ACC112 (cell line): ENCODE data around the gene MCHR1.

Source experiments
- H2AFZ ChIP-seq: fragments of 200-600 bp; sonication (generic); one replicate; pipeline ENCODE4 v1.6.0; 2017; ENCODE audit warnings: antibody characterized with exemption, low read length; ENCODE audit not compliant: unreplicated experiment
- H3K27ac ChIP-seq: fragments of 200-600 bp; sonication (generic); 2 replicates; pipeline ENCODE4 v1.5.1; 2014; ENCODE audit warnings: low read depth, mild to moderate bottlenecking, antibody characterized with exemption, low read length, moderate library complexity
- H3K27me3 ChIP-seq: fragments of 200-600 bp; sonication (generic); 2 replicates; pipeline ENCODE4 v1.6.1; 2014; ENCODE audit warnings: mild to moderate bottlenecking, antibody characterized with exemption, low read length, moderate library complexity, mixed read lengths; ENCODE audit not compliant: insufficient read depth
- H3K36me3 ChIP-seq: fragments of 200-600 bp; sonication (generic); 2 replicates; pipeline ENCODE4 v1.6.1; 2016; ENCODE audit warnings: mild to moderate bottlenecking, antibody characterized with exemption, low read length, moderate library complexity, mixed read lengths; ENCODE audit not compliant: insufficient read depth
- H3K4me1 ChIP-seq: fragments of 200-600 bp; sonication (generic); one replicate; pipeline ENCODE4 v1.6.1; 2016; ENCODE audit warnings: low read length, mixed read lengths; ENCODE audit not compliant: insufficient read depth, unreplicated experiment, control insufficient read depth
- H3K4me3 ChIP-seq: fragments of 200-600 bp; sonication (generic); 2 replicates; pipeline ENCODE4 v1.5.1; 2014; ENCODE audit warnings: mild to moderate bottlenecking, low read depth, low read length
- H3K79me2 ChIP-seq: fragments of 200-600 bp; sonication (generic); one replicate; pipeline ENCODE4 v1.6.0; 2016; ENCODE audit warnings: low read length; ENCODE audit not compliant: control insufficient read depth, unreplicated experiment, insufficient read depth

MCHR1 gene

GRCh38 chr22:40727070-40727963 lies 48.0 kb downstream of the MCHR1 start:
- H3K79me2 ChIP-seq = no peaks in the 10 kb centered on the region
- H3K4me1 ChIP-seq = no peaks in the 10 kb centered on the region
- no peaks in the 10 kb centered on the region for H3K36me3 ChIP-seq
- no peak overlapping the region for H3K4me3 ChIP-seq
- no peak overlapping the region for H3K27ac ChIP-seq
- no peak overlapping the region for H2AFZ ChIP-seq
- no peaks in the 10 kb centered on the region for H3K27me3 ChIP-seq

GRCh38 chr22:40727964-40728615 lies 48.8 kb downstream of the MCHR1 start:
- Histone ChIP-seq H3K27me3 (no peaks in the 10 kb centered on the region), H2AFZ (no peak overlapping the region), H3K36me3 (no peaks in the 10 kb centered on the region), H3K27ac (no peak overlapping the region), H3K4me1 (no peaks in the 10 kb centered on the region), H3K79me2 (no peaks in the 10 kb centered on the region), H3K4me3 (no peak overlapping the region)

- Histone ChIP-seq H3K27ac (no peak overlapping the region), H3K36me3 (no peaks in the 10 kb centered on the region), H3K79me2 (no peaks in the 10 kb centered on the region), H2AFZ (no peak overlapping the region), H3K4me3 (no peak overlapping the region), H3K27me3 (no peaks in the 10 kb centered on the region), H3K4me1 (no peaks in the 10 kb centered on the region)
Observed at GRCh38 chr22:40728731-40729189, 49.5 kb downstream of the MCHR1 start.

- no peaks in the 10 kb centered on the region for H3K36me3 ChIP-seq
- no peaks in the 10 kb centered on the region for H3K27me3 ChIP-seq
- no peak overlapping the region for H2AFZ ChIP-seq
- no peaks in the 10 kb centered on the region for H3K4me1 ChIP-seq
- no peaks in the 10 kb centered on the region for H3K79me2 ChIP-seq
- H3K4me3 ChIP-seq = no peak overlapping the region
- no peak overlapping the region for H3K27ac ChIP-seq
Observed at GRCh38 chr22:40729284-40729683, 50.0 kb downstream of the MCHR1 start.
